SK-N-SH (cell line): ENCODE results near the gene KRTAP12-4. TPM values are rescaled to one million over a fixed set of nuclear protein-coding genes. Genes with fewer than 3 reads are reported as not detected.

Experiments used
- CTCF ChIA-PET: fragments of 300-600, 350-600 bp; formaldehyde crosslinking; extraction: SDS; loops from one replicate; lab custom pipeline; 2021; lab: Yijun Ruan, JAX
- POLR2A ChIA-PET: fragments of 350-600 bp; sonication (Branson Sonifier 250); formaldehyde crosslinking; extraction: SDS; loops from one replicate; lab custom pipeline; 2020; ENCODE audit warnings: antibody characterized with exemption, inconsistent platforms; lab: Yijun Ruan, JAX
- DNase-seq: peaks from one replicate; pipeline ENCODE4 v3.0.0; 2012
- H2AFZ ChIP-seq: fragments of 200-600 bp; sonication (generic); 2 replicates; pipeline ENCODE4 v1.8.1; 2016; ENCODE audit warnings: antibody characterized with exemption, mild to moderate bottlenecking, low read depth
- H3F3A ChIP-seq: fragments of 200-600 bp; sonication (generic); replicated peaks from 2 replicates; pipeline ENCODE3; 2016; ENCODE audit warnings: antibody characterized with exemption, mild to moderate bottlenecking; ENCODE audit not compliant: insufficient read depth
- H3K27ac ChIP-seq, 2 experiments: fragments of 200-500 bp in 1 of 2; fragments of 200-600 bp in 1 of 2; sonication (Bioruptor generic) in 1 of 2; sonication (generic), shearing (Covaris generic) in 1 of 2; 2 replicates each; pipeline versions ENCODE4 v1.5.1 to v1.6.1; 2014 to 2016; ENCODE audit warnings: low read depth in 2 of 2, inconsistent platforms in 1 of 2, low read length in 1 of 2, mild to moderate bottlenecking in 1 of 2, mixed read lengths in 1 of 2
- H3K27me3 ChIP-seq: fragments of 200-600 bp; sonication (generic), shearing (Covaris generic); 2 replicates; pipeline ENCODE4 v1.6.1; 2016; ENCODE audit warnings: mixed run types; ENCODE audit not compliant: insufficient read depth
- H3K36me3 ChIP-seq, 2 experiments: fragments of 200-500 bp in 1 of 2; fragments of 200-600 bp in 1 of 2; sonication (Bioruptor generic) in 1 of 2; sonication (generic) in 1 of 2; replicated peaks in 1 of 2; 2 replicates each; pipeline versions ENCODE3 to v1.5.1; 2014 to 2016; ENCODE audit warnings: low read length in 1 of 2, mild to moderate bottlenecking in 1 of 2; ENCODE audit not compliant: insufficient read depth in 2 of 2, control insufficient read depth in 1 of 2
- H3K4me1 ChIP-seq, 2 experiments: fragments of 200-500 bp in 1 of 2; fragments of 200-600 bp in 1 of 2; sonication (Bioruptor generic) in 1 of 2; sonication (generic), shearing (Covaris generic) in 1 of 2; 2 replicates each; pipeline versions ENCODE4 v1.5.1 to v1.6.1; 2014 to 2016; ENCODE audit warnings: low read depth in 1 of 2, low read length in 1 of 2, mixed run types in 1 of 2; ENCODE audit not compliant: insufficient read depth in 2 of 2, control insufficient read depth in 1 of 2
- H3K4me2 ChIP-seq: fragments of 200-600 bp; sonication (generic), shearing (Covaris generic); 2 replicates; pipeline ENCODE4 v1.6.1; 2017; ENCODE audit warnings: mixed run types
- H3K4me3 ChIP-seq, 2 experiments: fragments of 200-500 bp in 1 of 2; fragments of 200-600 bp in 1 of 2; sonication (Bioruptor generic) in 1 of 2; sonication (generic), shearing (Covaris generic) in 1 of 2; 2 replicates each; pipeline versions ENCODE4 v1.5.1 to v1.8.1; 2014 to 2016; ENCODE audit warnings: low read depth in 2 of 2, inconsistent platforms in 1 of 2, low read length in 1 of 2, mild to moderate bottlenecking in 1 of 2, mixed read lengths in 1 of 2, moderate library complexity in 1 of 2
- H3K79me2 ChIP-seq: fragments of 200-600 bp; sonication (generic); 2 replicates; pipeline ENCODE4 v1.8.1; 2017; ENCODE audit warnings: mild to moderate bottlenecking; ENCODE audit not compliant: insufficient read depth
- H3K9ac ChIP-seq: fragments of 200-600 bp; sonication (generic); 2 replicates; pipeline ENCODE4 v1.6.1; 2017; ENCODE audit warnings: mixed run types
- H3K9me2 ChIP-seq: fragments of 200-600 bp; sonication (generic); 2 replicates; pipeline ENCODE4 v1.6.1; 2017; ENCODE audit warnings: mixed run types
- H3K9me3 ChIP-seq: fragments of 200-600 bp; sonication (generic); 2 replicates; pipeline ENCODE4 v1.6.1; 2017; ENCODE audit warnings: mixed run types, mild to moderate bottlenecking, moderate library complexity
- H4K20me1 ChIP-seq: fragments of 200-600 bp; sonication (generic); 2 replicates; pipeline ENCODE4 v1.6.1; 2017; ENCODE audit warnings: mild to moderate bottlenecking, mixed run types; ENCODE audit not compliant: insufficient read depth
- CHD2 ChIP-seq: fragments of 150-350 bp; IDR thresholded peaks from 2 replicates; pipeline ENCODE4 v1.6.1; 2018; ENCODE audit warnings: low read length; ENCODE audit not compliant: partially characterized antibody
- EP300 ChIP-seq, 2 experiments: IDR thresholded peaks; 2 replicates each; pipeline versions ENCODE4 v1.4.0 to v1.6.1; 2012; ENCODE audit warnings: borderline replicate concordance in 1 of 2, low read depth in 1 of 2, low read length in 1 of 2
- EZH2phosphoT487 ChIP-seq: fragments of 200-600 bp; sonication (generic); IDR thresholded peaks from 2 replicates; pipeline ENCODE4 v1.6.1; 2017; ENCODE audit warnings: low read depth, mixed run types, mild to moderate bottlenecking, antibody characterized with exemption, moderate library complexity, borderline replicate concordance
- FOSL2 ChIP-seq: IDR thresholded peaks from 2 replicates; pipeline ENCODE4 v1.4.0; 2012; ENCODE audit warnings: low read depth, mild to moderate bottlenecking, moderate library complexity, borderline replicate concordance
- FOXJ3 ChIP-seq: sonication (generic); formaldehyde crosslinking; IDR thresholded peaks from 2 replicates; pipeline ENCODE4 v1.5.1; 2020; ENCODE audit warnings: mild to moderate bottlenecking, missing genetic modification reagents
- FOXM1 ChIP-seq: IDR thresholded peaks from 2 replicates; pipeline ENCODE4 v1.4.0; 2012; ENCODE audit warnings: low read depth, mild to moderate bottlenecking
- GABPA ChIP-seq: IDR thresholded peaks from 2 replicates; pipeline ENCODE4 v1.4.0; 2012; ENCODE audit warnings: low read depth, mild to moderate bottlenecking
- GATA2 ChIP-seq: sonication (generic); formaldehyde crosslinking; IDR thresholded peaks from 2 replicates; pipeline ENCODE4 v1.5.0; 2020; ENCODE audit warnings: mild to moderate bottlenecking, missing genetic modification reagents
- IRF3 ChIP-seq: fragments of 150-350 bp; IDR thresholded peaks from 2 replicates; pipeline ENCODE4 v1.6.1; 2016; ENCODE audit warnings: mild to moderate bottlenecking, low read depth, low read length
- MAX ChIP-seq: IDR thresholded peaks from 2 replicates; pipeline ENCODE4 v1.4.0; 2012; ENCODE audit warnings: low read depth
- MEF2A ChIP-seq: IDR thresholded peaks from 2 replicates; pipeline ENCODE4 v1.4.0; 2012; ENCODE audit warnings: low read depth, borderline replicate concordance
- MXI1 ChIP-seq: IDR thresholded peaks from 2 replicates; pipeline ENCODE4 v1.6.1; 2012; ENCODE audit warnings: mild to moderate bottlenecking, low read depth, low read length, improper control_type of control experiment
- NFIC ChIP-seq: IDR thresholded peaks from 2 replicates; pipeline ENCODE4 v1.4.0; 2012; ENCODE audit warnings: borderline replicate concordance
- NRF1 ChIP-seq: IDR thresholded peaks from 2 replicates; pipeline ENCODE4 v1.6.1; 2012; ENCODE audit warnings: low read depth, mild to moderate bottlenecking, low read length
- RFX5 ChIP-seq: IDR thresholded peaks from 2 replicates; pipeline ENCODE4 v1.6.1; 2012; ENCODE audit warnings: mild to moderate bottlenecking, improper control_type of control experiment, low read length
- SMC3 ChIP-seq: IDR thresholded peaks from 2 replicates; pipeline ENCODE4 v1.6.1; 2012; ENCODE audit warnings: low read depth, low read length, improper control_type of control experiment
- TAF1 ChIP-seq: IDR thresholded peaks from 2 replicates; pipeline ENCODE4 v1.6.1; 2012; ENCODE audit warnings: low read depth, mild to moderate bottlenecking, low read length, moderate library complexity, borderline replicate concordance
- TCF12 ChIP-seq: IDR thresholded peaks from 2 replicates; pipeline ENCODE4 v1.4.0; 2012
- USF1 ChIP-seq: IDR thresholded peaks from 2 replicates; pipeline ENCODE4 v1.4.0; 2012; ENCODE audit warnings: low read depth, borderline replicate concordance
- YY1 ChIP-seq: IDR thresholded peaks from 2 replicates; pipeline ENCODE4 v1.4.0; 2012; ENCODE audit warnings: low read depth, mild to moderate bottlenecking
- WGBS: methylation state at CpG from one replicate; pipeline ENCODE4 v1.1.6; 2017; ENCODE audit warnings: low lambda C conversion rate; 5-methylcytosine and 5-hydroxymethylcytosine counted together
- polyA plus RNA-seq, 3 experiments: library from polyadenylated mRNA; depleted of rRNA; stranded (reverse); fragments of >200 nt; gene quantifications; 2 replicates each; pipeline ENCODE4 v1.2.3, GENCODE V29; 2012

The KRTAP12-4 gene
- polyA plus RNA-seq, 1 of the 3 experiments (the other 2 are of a cell fraction): not detected

- Histone ChIP-seq H3K79me2 (no peaks in the 10 kb centered on the region), H3K4me2 (no peak within 1 kb of the TSS), H3K27me3 (peaks cover 8% of the 10 kb centered on the region; the same call in 1 of the 2 replicates), H3K4me1 (no peaks in the 10 kb centered on the region; a peak in 1 of 4 replicates), H4K20me1 (no peaks in the 10 kb centered on the region), H3F3A (no peaks in the 10 kb centered on the region), H2AFZ (no peak within 1 kb of the TSS), H3K36me3 (no peaks in the 10 kb centered on the region), H3K9me3 (0 out of 2 replicates have a peak, but pooled peaks cover 6% of the 10 kb centered on the region), H3K27ac (no peak within 1 kb of the TSS), H3K9ac (no peak within 1 kb of the TSS), H3K4me3 (no peak within 1 kb of the TSS), H3K9me2 (no peaks in the 10 kb centered on the region)
- ChIA-PET POLR2A (no interaction called here), CTCF (interaction anchor here (1.1 kb wide), 1 partner anchor 12 kb away, joined by 4 read pairs; no protein-coding TSS in a partner anchor)
- TF ChIP-seq MXI1 (no peak), FOSL2 (no peak), TAF1 (no peak), FOXM1 (no peak), FOXJ3 (CRISPR knock-in tag) (no peak), NRF1 (no peak), RFX5 (no peak), EZH2phosphoT487 (no peak), GATA2 (CRISPR knock-in tag) (no peak), CHD2 (no peak), YY1 (no peak), MAX (no peak), SMC3 (no peak), GABPA (no peak), TCF12 (no peak), EP300 (IDR thresholded peaks at IDR 0.05; ENCODE audit: borderline replicate concordance in 1 of 2, low read depth in 1 of 2, low read length in 1 of 2) (no peak), IRF3 (no peak), NFIC (no peak), MEF2A (no peak), USF1 (no peak)
- 10% methylated on average over 17 of the region's 21 CpGs for WGBS
- no peak for DNase-seq
Observed at GRCh38 chr21:44637018-44637850, 17.2 kb downstream of the KRTAP12-4 start, which contains the start of gene KRTAP10-10. TSS of gene KRTAP10-10 (plus strand) at chr21:44637356. CDS start at chr21:44637418, 62 bp downstream.
